Osteocyte (in vitro differentiated cells): ENCODE measurements around the gene BLOC1S1. TPM values are rescaled to one million over a fixed set of nuclear protein-coding genes. Genes with fewer than 3 reads are reported as not detected.
A peak's percentile ranks its signal among the peaks of the same experiment; 100 is the strongest.

Source experiments
- DNase-seq: peaks from one replicate; pipeline ENCODE4 v3.0.0; 2021; ENCODE audit warnings: mixed read lengths; ENCODE audit not compliant: unreplicated experiment; ENCODE audit errors: extremely low spot score
- H3K27ac Mint-ChIP-seq: one replicate; pipeline ENCODE4 v1.8.0; 2021; ENCODE audit warnings: mild to moderate bottlenecking, mixed read lengths; ENCODE audit not compliant: unreplicated experiment
- H3K27me3 Mint-ChIP-seq: one replicate; pipeline ENCODE4 v1.8.0; 2021; ENCODE audit warnings: mixed read lengths; ENCODE audit not compliant: unreplicated experiment
- H3K36me3 Mint-ChIP-seq: one replicate; pipeline ENCODE4 v1.8.0; 2021; ENCODE audit warnings: mixed read lengths; ENCODE audit not compliant: unreplicated experiment
- H3K4me1 Mint-ChIP-seq: one replicate; pipeline ENCODE4 v1.8.0; 2021; ENCODE audit warnings: mixed read lengths; ENCODE audit not compliant: unreplicated experiment
- H3K4me3 Mint-ChIP-seq: one replicate; pipeline ENCODE4 v1.8.0; 2021; ENCODE audit warnings: mild to moderate bottlenecking, moderate library complexity, mixed read lengths; ENCODE audit not compliant: unreplicated experiment
- H3K9me3 Mint-ChIP-seq: one replicate; pipeline ENCODE4 v1.8.0; 2021; ENCODE audit warnings: mixed read lengths; ENCODE audit not compliant: unreplicated experiment
- total RNA-seq: library from RNA; stranded (reverse); gene quantifications from 2 replicates; pipeline ENCODE4 v1.2.1, GENCODE V29; 2021
- TF ChIP-seq, protein P1 (sequence below): fragments of 200-600 bp; sonication (generic); IDR thresholded peaks from 2 replicates; pipeline ENCODE4 v1.5.0; 2021; ENCODE audit warnings: antibody characterized with exemption, mild to moderate bottlenecking, moderate library complexity

BLOC1S1 gene
- total RNA-seq, 1 donor from 2014 or later = 103 TPM

DNA sequence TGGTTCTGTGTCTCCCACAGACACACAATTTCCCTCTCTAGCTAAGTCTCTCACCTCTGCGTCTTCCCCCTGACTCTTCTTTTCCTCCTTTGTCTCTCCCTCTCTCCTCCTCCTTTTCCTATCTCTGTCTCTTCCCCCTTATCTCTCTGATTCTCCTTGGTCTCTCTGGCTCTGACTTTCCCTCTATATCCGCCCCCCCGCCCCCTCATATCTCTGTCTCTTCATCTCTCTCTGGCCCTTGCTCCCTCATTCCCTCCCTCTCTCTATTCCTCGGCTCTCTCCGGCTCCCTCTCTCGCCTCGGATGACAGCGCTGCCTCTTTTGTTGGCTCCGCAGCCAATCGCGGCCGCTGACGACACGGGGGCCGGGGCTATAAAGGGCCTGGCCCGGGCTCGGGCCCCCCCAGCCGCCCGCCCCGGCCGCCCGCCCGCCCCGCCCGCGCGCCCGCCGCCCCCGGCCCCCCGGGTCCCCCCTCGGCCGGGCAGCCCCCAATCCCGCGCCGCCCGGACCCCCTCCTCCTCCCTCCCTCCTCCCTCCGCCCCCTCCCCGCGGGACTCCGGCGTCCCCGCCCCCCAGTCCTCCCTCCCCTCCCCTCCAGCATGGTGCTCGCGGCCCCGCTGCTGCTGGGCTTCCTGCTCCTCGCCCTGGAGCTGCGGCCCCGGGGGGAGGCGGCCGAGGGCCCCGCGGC is 27.0 kb downstream of the BLOC1S1 start, which contains the start of gene GDF11:
Gene GDF11 (plus strand): TSS at position 404 of the 687 bp plus-strand sequence. CDS start 195 bp downstream, at position 599.
- TF ChIP-seq, protein P1, sequence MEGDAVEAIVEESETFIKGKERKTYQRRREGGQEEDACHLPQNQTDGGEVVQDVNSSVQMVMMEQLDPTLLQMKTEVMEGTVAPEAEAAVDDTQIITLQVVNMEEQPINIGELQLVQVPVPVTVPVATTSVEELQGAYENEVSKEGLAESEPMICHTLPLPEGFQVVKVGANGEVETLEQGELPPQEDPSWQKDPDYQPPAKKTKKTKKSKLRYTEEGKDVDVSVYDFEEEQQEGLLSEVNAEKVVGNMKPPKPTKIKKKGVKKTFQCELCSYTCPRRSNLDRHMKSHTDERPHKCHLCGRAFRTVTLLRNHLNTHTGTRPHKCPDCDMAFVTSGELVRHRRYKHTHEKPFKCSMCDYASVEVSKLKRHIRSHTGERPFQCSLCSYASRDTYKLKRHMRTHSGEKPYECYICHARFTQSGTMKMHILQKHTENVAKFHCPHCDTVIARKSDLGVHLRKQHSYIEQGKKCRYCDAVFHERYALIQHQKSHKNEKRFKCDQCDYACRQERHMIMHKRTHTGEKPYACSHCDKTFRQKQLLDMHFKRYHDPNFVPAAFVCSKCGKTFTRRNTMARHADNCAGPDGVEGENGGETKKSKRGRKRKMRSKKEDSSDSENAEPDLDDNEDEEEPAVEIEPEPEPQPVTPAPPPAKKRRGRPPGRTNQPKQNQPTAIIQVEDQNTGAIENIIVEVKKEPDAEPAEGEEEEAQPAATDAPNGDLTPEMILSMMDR = no peak
- DNase-seq = peak; percentile 89
- peak within 1 kb of the TSS; percentile 85 for H3K4me3 Mint-ChIP-seq
- H3K27me3 Mint-ChIP-seq = no peaks in the 10 kb centered on the region
- no peaks in the 10 kb centered on the region for H3K9me3 Mint-ChIP-seq
- peaks cover 36% of the 10 kb centered on the region for H3K4me1 Mint-ChIP-seq
- H3K27ac Mint-ChIP-seq = peak within 1 kb of the TSS; percentile 92
- no peaks in the 10 kb centered on the region for H3K36me3 Mint-ChIP-seq

DNA sequence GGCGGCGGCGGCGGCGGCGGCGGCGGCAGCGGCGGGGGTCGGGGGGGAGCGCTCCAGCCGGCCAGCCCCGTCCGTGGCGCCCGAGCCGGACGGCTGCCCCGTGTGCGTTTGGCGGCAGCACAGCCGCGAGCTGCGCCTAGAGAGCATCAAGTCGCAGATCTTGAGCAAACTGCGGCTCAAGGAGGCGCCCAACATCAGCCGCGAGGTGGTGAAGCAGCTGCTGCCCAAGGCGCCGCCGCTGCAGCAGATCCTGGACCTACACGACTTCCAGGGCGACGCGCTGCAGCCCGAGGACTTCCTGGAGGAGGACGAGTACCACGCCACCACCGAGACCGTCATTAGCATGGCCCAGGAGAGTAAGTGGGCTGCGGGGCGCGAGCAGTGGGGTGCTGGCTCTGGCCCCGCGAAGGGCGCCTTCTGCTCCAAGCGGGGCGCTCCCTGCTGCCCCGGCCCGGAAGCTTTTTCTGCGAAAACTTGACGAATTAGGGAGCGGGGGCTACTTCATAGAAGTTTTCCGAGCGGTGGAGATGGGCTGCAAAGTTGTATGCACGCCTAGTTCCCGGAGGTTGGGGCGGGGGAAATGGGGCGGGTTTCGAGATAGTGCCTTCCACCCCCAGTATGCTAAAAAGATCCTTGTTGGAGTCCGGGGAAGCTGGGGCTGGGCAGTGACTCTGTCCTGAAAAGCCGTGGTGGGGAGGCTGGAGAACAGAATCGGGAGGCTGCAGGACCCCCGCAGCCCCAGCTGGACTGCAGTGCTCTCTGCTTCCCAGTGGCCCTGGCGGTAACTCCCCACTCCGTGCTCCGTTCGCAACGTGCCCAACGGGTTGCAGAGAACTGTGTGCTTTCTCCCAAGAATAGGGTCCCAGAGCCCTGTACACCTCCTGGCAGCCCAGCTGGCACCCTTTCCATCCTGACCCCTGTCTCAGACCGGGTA is 27.8 kb downstream of the BLOC1S1 start:
- no peaks in the 10 kb centered on the region for H3K27me3 Mint-ChIP-seq
- H3K27ac Mint-ChIP-seq = peak overlapping the region; percentile 69
- no peak for DNase-seq

DNA sequence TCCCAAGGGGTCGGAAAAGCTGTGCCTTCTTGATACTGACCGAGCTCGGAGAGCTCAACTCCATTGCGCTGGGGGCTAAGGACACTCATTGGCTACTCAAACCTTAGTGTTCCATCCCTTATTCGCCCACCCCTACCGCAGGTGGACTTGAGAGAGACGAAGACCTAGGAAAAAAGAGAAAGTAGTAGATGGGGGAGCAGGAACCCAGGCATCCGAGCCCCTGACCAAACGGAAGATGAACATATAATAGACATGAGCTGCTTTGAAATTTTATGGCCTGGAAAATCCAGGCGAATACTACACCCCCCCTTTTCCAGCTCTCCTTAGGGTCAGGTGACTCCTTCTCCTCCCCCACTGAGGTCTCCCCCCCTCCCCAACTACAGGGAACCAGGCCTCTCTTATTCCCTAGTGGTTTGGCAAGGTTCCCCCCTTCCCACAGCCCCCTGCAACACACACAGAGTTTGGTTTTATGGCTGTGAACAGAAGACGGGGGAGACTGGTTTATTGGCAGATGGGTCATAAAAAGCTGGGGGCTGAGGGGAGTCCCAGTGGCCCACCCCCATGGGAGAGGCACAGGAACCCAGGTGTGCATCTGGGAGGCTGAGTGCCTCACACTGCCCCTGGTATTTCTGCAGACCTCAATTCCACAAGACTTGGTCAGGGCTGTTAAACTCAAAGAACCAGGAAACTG is 28.6 kb downstream of the BLOC1S1 start:
- TF ChIP-seq, protein P1 = no peak
- Mint-ChIP-seq H3K27ac (peak overlapping the region; percentile 69), H3K36me3 (peaks cover 3% of the 10 kb centered on the region), H3K27me3 (no peaks in the 10 kb centered on the region), H3K4me3 (peak overlapping the region; percentile 85), H3K9me3 (no peaks in the 10 kb centered on the region), H3K4me1 (peaks cover 30% of the 10 kb centered on the region)
- no peak for DNase-seq

More for the DNA sequence above, 27.8 kb downstream of the BLOC1S1 start:
- peak overlapping the region; percentile 85 for H3K4me3 Mint-ChIP-seq
- no peaks in the 10 kb centered on the region for H3K9me3 Mint-ChIP-seq
- H3K36me3 Mint-ChIP-seq = no peaks in the 10 kb centered on the region
- TF ChIP-seq, protein P1 = peak; percentile 25
- H3K4me1 Mint-ChIP-seq = peaks cover 32% of the 10 kb centered on the region

DNA sequence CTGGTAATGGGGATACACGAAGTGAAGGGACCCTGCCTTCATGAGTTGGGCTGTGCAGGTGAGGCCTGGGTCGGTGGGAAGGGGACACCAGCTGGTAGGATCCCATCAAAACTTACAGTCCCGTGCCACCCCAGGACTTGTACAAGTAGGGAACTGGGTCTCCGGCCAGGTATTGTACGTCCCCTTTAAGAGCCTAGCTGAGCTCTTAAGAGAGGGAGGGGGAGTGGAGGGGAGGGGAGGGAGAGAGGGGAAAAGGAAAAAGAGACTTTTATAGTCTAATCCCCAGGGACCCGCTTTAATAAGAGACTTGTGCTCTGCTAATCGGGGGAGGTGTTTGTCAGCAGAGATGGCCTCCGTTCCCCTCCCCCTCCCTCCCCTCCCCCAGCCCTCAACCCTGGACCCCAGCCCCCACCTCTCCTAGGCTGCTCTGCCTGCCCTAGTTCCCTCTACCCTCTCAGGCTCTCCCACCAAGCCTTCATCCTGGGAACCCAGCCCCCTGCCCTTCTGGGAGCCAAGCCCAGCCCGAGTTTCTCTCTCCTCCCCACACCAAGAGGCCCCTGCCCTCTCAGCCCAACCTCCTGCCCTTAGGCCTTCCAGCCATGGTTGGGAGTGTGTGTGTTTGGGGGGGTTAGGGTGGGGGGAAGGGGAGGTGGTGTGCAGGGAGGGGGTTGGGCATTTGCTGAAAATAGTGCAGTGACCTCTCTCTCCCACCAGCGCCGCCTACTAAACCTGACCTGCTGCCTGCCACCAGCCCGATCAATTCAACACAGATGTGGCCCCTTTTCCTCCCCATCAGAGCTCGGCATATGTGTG is 29.7 kb downstream of the BLOC1S1 start:
- H3K4me1 Mint-ChIP-seq = peaks cover 30% of the 10 kb centered on the region
- TF ChIP-seq, protein P1 = no peak
- H3K9me3 Mint-ChIP-seq = no peaks in the 10 kb centered on the region
- peak overlapping the region; percentile 85 for H3K4me3 Mint-ChIP-seq
- DNase-seq = no peak
- H3K27ac Mint-ChIP-seq = peak overlapping the region; percentile 56
- H3K27me3 Mint-ChIP-seq = no peaks in the 10 kb centered on the region
- H3K36me3 Mint-ChIP-seq = peaks cover 3% of the 10 kb centered on the region
